Hematopoietic multipotent progenitor cell treated with erythropoietin and hydrocortisone succinate and interleukin-3 and kit ligand, for 6 days (in vitro differentiated cells): ENCODE results near the gene HECTD1.
"Not testable (repeated sequence)": the region's sequence is repeated elsewhere in the genome, so short reads cannot be mapped to it uniquely, and the experiment has no call there.

ENCODE experiments used
- DNase-seq: peaks from one replicate; pipeline ENCODE4 v3.0.0-alpha.2; 2015

The HECTD1 gene

GRCh38 chr14:31207755-31208545, at the start of gene HECTD1:
Gene HECTD1 (minus strand): TSS chr14:31207793. CDS start chr14:31205936, 1,857 bp downstream.
- peak; percentile 95 for DNase-seq

GRCh38 chr14:31257244-31257553, 49.6 kb upstream of the HECTD1 start:
- no peak for DNase-seq

GRCh38 chr14:31256534-31257243, 49.1 kb upstream of the HECTD1 start:
- DNase-seq = no peak

- DNase-seq = not testable (repeated sequence)
Measured at GRCh38 chr14:31255918-31256317, 48.3 kb upstream of the HECTD1 start.

GRCh38 chr14:31255286-31255685, 47.7 kb upstream of the HECTD1 start:
- DNase-seq = no peak

- no peak for DNase-seq
Measured at GRCh38 chr14:31253746-31254471, 46.3 kb upstream of the HECTD1 start.

GRCh38 chr14:31252865-31253264, 45.3 kb upstream of the HECTD1 start:
- no peak for DNase-seq

- DNase-seq = peak; percentile 78
Measured at GRCh38 chr14:31251028-31251958, 43.7 kb upstream of the HECTD1 start.

- DNase-seq = no peak
Measured at GRCh38 chr14:31244626-31245025, 37.0 kb upstream of the HECTD1 start.

- DNase-seq = peak; percentile 30
Measured at GRCh38 chr14:31243860-31244259, 36.3 kb upstream of the HECTD1 start.

GRCh38 chr14:31242161-31242940, 34.8 kb upstream of the HECTD1 start:
- DNase-seq = peak; percentile 29

- DNase-seq = peak; percentile 36
Measured at GRCh38 chr14:31241450-31242114, 34.0 kb upstream of the HECTD1 start.

- no peak for DNase-seq
Measured at GRCh38 chr14:31239741-31240140, 32.1 kb upstream of the HECTD1 start.

GRCh38 chr14:31235462-31235861, 27.9 kb upstream of the HECTD1 start:
- no peak for DNase-seq

GRCh38 chr14:31232081-31232480, 24.5 kb upstream of the HECTD1 start:
- DNase-seq = peak; percentile 62

- not testable (repeated sequence) for DNase-seq
Measured at GRCh38 chr14:31231272-31231671, 23.7 kb upstream of the HECTD1 start.

GRCh38 chr14:31230573-31230958, 23.0 kb upstream of the HECTD1 start:
- DNase-seq = no peak

- peak; percentile 96 for DNase-seq
Measured at GRCh38 chr14:31229638-31230572, 22.3 kb upstream of the HECTD1 start.

GRCh38 chr14:31229009-31229408, 21.4 kb upstream of the HECTD1 start:
- DNase-seq = peak; percentile 31

GRCh38 chr14:31228533-31228932, 20.9 kb upstream of the HECTD1 start:
- no peak for DNase-seq
